T-helper 2 cell treated with Interferon-gamma antibody and Interleukin-4, amounts not matched to agents 5 μg/mL and 100 μg/mL, for 36 hours (primary cell): Measurements from ENCODE around the gene HOXA5.

Experiments
- DNase-seq: peaks from one replicate; pipeline ENCODE4 v3.0.0; 2021; ENCODE audit warnings: low spot score
- H3K27ac Mint-ChIP-seq: one replicate; pipeline ENCODE4 v1.8.0; 2021; ENCODE audit warnings: mild to moderate bottlenecking, mixed read lengths
- H3K27me3 Mint-ChIP-seq: one replicate; pipeline ENCODE4 v1.8.0; 2021; ENCODE audit warnings: low read depth, mixed read lengths
- H3K36me3 Mint-ChIP-seq: one replicate; pipeline ENCODE4 v1.8.0; 2021; ENCODE audit warnings: low read depth, mixed read lengths
- H3K4me1 Mint-ChIP-seq: one replicate; pipeline ENCODE4 v1.8.0; 2021; ENCODE audit warnings: low read depth, mixed read lengths
- H3K4me3 Mint-ChIP-seq: one replicate; pipeline ENCODE4 v1.8.0; 2022; ENCODE audit warnings: mild to moderate bottlenecking, moderate library complexity, mixed read lengths
- H3K9me3 Mint-ChIP-seq: one replicate; pipeline ENCODE4 v1.8.0; 2021; ENCODE audit warnings: mixed read lengths

The HOXA5 gene

DNA sequence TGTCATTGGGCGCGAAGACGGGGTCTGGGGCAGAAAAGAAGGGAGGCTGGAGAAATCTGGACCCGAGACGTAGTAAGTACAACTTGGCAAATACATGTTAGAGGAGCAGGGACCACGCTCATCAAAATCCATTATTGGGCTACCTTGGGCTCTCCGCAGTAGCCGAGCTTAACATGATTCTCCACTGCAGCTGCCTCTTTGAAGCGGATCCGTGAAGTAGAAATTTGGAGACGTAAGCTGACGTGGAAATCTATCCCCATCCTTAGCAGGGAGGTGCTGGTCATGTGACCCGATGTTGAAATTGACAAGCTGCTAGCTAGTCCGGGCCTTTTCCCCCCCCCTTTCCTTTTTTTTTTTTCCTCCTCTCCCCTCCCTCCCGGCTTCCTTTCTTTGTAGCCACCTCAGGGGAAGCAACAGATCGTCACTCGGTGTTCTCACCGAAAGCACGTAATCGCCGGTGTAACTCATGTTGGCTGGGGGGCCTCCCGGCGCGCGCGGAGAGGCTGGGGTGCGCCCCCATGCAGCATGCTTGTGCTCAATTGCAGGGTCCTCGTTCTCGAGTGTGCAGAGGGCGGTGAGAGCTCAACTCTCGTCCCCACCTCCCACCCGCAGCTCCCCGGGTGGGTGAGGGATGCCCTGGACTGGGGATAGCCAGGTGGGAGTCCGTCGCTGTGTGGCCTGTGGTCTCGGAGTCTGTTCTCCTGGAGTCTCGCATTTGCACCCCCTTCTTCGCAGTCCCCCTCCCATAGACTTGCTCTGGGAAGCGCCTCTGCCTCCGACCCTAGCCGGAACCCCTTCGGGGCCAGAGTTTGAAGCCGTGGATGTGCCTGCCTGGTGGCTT is 41.8 kb upstream of the HOXA5 start, which contains the start of gene HOXA11:
HOXA11 (minus strand) TSS at position 220 of the 841 bp plus-strand sequence; CDS start at position 132, 88 bp downstream.
- H3K36me3 Mint-ChIP-seq: peaks cover 9% of the 10 kb centered on the region
- no peak for DNase-seq

DNA sequence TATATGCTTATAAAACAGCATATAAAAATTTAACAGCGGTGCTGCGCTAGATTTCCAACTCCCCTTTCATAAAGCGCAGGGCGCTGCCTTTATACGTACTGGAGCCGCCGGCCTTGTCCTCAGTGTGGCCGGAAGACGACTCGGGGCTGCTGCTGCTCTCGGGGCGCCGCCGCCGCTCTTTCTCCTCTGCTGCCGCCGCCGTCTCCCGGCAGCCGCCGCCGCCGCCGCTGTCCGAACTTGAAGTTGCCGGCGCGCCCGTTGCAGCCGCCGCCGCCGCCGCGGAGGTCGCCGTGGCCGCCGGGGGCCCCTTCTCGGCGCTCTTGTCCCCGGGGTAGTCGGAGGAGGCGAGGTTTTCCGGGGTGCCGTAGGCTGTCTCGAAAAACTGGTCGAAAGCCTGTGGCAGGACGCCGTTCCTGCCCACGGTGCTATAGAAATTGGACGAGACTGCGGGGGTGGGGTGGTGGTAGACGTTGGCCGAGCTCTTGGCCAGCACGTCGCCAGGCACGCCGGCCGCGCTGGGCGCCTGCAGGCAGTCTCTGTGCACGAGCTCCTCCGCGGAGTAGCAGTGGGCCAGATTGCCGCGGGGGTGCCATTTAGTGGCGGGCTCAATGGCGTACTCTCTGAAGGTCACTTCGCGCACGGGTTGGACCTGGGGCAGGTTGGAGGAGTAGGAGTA is 41.0 kb upstream of the HOXA5 start:
- H3K27me3 Mint-ChIP-seq: peaks cover 88% of the 10 kb centered on the region
- H3K27ac Mint-ChIP-seq: peak overlapping the region; percentile 74
- peaks cover 9% of the 10 kb centered on the region for H3K36me3 Mint-ChIP-seq
- peaks cover 3% of the 10 kb centered on the region for H3K9me3 Mint-ChIP-seq
- DNase-seq: no peak
- peaks cover 28% of the 10 kb centered on the region for H3K4me1 Mint-ChIP-seq
- H3K4me3 Mint-ChIP-seq: peak overlapping the region; percentile 55

More for the DNA sequence above, 41.8 kb upstream of the HOXA5 start, which contains the start of gene HOXA11:
- peaks cover 89% of the 10 kb centered on the region for H3K27me3 Mint-ChIP-seq
- peak within 1 kb of the TSS; percentile 69 for H3K4me3 Mint-ChIP-seq
- H3K27ac Mint-ChIP-seq: peak within 1 kb of the TSS; percentile 75
- H3K4me1 Mint-ChIP-seq: peaks cover 24% of the 10 kb centered on the region
- peaks cover 3% of the 10 kb centered on the region for H3K9me3 Mint-ChIP-seq

DNA sequence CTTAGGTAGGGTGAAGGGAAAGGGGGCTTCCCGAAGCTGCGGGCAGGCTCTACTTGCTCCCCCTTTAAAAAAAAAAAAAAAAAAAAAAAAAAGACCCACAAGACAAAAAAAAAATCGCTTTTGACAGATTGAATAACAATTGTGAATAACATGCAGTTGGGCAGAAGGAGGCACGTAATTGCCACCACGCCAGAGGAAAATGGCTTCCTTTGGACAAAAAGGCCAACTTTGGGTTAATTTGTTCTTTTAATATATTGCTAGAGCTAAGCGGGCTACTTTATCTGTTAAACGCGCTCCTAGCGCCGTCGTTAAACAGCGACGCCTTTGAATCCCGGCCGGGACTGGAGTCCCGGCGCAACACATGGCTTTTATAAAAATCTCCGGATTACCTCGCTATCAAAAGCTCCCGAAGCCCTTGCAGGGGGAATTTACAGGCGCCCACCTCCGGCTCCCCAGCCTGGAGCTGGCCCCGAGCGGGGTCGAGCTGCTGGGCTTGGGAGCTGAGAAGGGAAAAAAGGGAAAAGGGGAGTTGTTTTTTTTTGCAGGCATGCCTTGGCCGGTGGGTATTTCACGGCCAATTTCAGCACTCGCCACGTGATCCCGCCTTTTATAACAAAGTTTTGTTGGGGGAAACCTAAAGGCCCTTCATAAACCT is 40.3 kb upstream of the HOXA5 start:
- peak overlapping the region; percentile 63 for H3K27ac Mint-ChIP-seq
- DNase-seq: no peak
- H3K4me1 Mint-ChIP-seq: peaks cover 30% of the 10 kb centered on the region
- H3K4me3 Mint-ChIP-seq: peak overlapping the region; percentile 5
- peaks cover 87% of the 10 kb centered on the region for H3K27me3 Mint-ChIP-seq
- peaks cover 3% of the 10 kb centered on the region for H3K9me3 Mint-ChIP-seq
- peaks cover 9% of the 10 kb centered on the region for H3K36me3 Mint-ChIP-seq

DNA sequence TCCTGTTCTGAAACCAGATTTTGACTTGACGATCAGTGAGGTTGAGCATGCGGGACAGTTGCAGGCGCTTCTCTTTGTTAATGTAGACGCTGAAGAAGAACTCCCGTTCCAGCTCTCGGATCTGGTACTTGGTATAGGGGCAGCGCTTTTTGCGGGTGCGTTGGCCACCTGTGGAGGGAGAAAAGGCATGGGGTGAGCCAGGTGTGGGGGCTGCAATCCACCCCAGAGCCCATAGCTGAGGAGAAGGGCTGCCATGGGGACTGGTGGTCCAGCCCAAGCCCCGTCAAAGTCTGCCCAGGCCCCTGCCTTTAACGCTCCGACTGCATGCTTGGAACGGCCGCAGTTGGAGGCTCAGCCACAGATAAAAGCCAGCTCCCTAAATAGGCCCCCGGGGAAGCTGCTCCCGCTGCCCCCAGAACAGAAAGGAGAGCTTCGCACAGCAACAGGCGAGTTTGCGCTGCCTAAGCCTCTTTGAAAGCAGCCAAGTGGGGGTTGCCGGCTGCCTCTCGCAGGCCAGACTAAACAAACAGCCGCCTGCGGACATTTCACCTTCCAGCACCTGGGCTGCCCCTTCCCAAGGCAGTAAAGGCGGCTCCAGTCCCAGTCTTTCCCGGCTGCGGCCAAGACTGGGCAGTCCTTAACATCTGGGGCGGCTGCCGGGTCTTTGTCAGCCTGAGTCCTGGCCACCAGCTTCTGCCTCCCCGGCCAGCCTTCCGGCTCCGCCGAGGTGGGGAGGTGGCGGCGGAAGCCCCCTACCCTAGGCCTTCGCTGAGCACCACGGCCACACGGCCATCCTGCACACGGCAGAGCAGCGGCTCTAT is 39.6 kb upstream of the HOXA5 start:
- Mint-ChIP-seq H3K4me1 (peaks cover 23% of the 10 kb centered on the region), H3K27ac (no peak overlapping the region), H3K36me3 (peaks cover 3% of the 10 kb centered on the region), H3K9me3 (peaks cover 3% of the 10 kb centered on the region), H3K27me3 (peaks cover 86% of the 10 kb centered on the region), H3K4me3 (no peak overlapping the region)
- no peak for DNase-seq

DNA sequence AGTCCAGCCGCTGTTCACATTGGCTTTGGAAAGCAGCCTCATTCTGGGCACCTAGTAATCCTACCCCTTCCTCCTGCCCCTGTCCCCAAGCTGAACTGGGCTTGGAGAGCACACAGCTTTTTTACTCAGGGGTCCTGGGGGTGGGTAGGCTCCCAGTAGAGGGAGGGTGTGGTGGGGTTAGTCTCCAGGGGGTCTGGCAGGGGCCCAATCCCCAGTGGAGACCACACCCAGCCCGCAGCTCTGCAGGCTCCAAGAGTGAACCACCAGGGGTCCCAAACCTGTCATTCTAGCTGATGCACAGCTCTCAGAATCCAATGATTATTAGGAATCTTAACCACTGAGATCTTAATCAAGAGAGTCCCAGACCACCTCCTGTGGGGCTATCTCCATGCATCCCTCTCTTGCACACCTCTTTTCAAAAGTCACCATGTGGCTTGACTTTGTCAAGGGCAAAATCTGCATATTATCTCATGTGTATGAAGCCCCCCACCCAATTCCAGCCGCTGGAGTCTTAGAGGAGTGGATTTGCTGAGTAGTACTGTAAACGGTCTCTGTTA is 38.9 kb upstream of the HOXA5 start:
- Mint-ChIP-seq H3K27me3 (peaks cover 86% of the 10 kb centered on the region), H3K27ac (no peak overlapping the region), H3K9me3 (peaks cover 3% of the 10 kb centered on the region), H3K4me1 (peaks cover 20% of the 10 kb centered on the region), H3K4me3 (no peak overlapping the region), H3K36me3 (peaks cover 2% of the 10 kb centered on the region)
- no peak for DNase-seq

DNA sequence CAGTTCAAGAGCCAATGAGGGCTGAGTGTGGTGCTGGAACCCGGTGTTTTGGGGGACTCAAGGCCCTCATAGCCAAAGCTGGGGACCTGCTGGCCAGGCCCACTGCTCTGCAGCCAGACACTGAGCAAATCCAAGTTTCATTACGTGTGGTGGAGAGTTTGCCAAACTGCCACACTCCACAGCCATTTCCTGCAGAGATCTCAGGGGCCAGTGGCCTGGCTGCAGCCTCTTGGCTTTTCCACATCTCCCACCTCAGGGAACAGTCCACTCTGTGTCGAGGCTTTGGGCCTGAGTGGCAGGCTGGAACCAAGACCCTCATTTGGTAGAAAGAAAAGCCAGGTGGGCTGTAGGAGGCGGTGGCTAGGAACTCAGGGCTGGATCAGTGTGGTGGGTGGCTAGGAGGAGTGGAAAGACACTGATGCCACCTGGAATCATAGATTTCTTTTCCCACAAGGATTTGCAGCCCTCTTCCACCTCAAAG is 38.4 kb upstream of the HOXA5 start:
- Mint-ChIP-seq H3K4me1 (peaks cover 19% of the 10 kb centered on the region), H3K27ac (no peak overlapping the region), H3K27me3 (peaks cover 81% of the 10 kb centered on the region), H3K9me3 (peaks cover 3% of the 10 kb centered on the region), H3K4me3 (no peak overlapping the region), H3K36me3 (peaks cover 2% of the 10 kb centered on the region)
- no peak for DNase-seq

DNA sequence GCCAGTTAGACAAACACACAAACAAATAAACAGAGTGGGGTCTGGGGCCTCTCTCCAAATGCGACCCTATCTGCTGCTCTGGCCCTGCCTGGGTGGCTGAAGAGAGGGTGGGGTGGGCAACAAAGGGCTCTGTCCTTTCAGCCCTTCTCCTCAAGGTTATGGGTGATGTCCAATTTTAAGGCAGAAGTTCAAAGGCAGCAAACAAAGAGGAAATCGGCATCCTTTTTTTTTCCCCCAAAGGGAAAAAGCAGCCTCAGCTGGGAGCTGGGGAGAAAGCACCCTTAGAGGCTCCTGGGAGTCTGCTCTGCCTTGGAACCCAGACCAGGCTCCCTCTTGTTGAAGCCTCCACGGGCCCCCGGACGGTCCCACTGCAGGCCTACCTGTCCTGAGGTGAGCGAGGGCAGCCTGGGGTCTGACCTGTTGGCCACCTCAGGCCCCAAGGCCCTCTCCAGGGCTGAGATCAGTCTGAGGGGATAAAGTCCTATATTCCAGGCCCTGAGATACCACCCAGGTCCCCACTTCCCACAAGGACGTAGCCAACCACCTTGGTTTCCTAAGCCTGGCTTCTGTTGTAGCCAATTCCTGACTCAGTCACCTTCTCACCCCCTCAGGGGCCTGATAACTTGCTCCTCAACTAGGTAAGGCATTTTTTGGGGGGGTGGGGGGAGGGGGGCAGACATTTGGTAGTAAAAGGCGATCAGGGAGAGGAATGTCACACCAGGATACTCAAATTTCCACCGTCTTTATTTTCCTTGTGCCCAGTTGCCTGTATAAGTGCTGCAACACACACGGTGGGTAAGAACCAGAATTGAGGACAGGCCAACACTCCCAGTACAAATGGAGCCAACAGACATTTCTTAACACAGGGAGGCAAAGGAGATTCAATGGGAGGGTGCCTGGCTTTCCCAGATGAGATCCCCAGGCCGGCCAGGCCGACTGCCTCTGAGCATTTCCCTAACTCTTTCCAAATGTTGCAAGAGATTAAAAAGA is 37.2 kb upstream of the HOXA5 start:
- peaks cover 77% of the 10 kb centered on the region for H3K27me3 Mint-ChIP-seq
- no peak for DNase-seq
- H3K27ac Mint-ChIP-seq: no peak overlapping the region
- peaks cover 16% of the 10 kb centered on the region for H3K4me1 Mint-ChIP-seq
- H3K36me3 Mint-ChIP-seq: peaks cover 2% of the 10 kb centered on the region
- H3K9me3 Mint-ChIP-seq: peaks cover under 1% of the 10 kb centered on the region
- H3K4me3 Mint-ChIP-seq: no peak overlapping the region

DNA sequence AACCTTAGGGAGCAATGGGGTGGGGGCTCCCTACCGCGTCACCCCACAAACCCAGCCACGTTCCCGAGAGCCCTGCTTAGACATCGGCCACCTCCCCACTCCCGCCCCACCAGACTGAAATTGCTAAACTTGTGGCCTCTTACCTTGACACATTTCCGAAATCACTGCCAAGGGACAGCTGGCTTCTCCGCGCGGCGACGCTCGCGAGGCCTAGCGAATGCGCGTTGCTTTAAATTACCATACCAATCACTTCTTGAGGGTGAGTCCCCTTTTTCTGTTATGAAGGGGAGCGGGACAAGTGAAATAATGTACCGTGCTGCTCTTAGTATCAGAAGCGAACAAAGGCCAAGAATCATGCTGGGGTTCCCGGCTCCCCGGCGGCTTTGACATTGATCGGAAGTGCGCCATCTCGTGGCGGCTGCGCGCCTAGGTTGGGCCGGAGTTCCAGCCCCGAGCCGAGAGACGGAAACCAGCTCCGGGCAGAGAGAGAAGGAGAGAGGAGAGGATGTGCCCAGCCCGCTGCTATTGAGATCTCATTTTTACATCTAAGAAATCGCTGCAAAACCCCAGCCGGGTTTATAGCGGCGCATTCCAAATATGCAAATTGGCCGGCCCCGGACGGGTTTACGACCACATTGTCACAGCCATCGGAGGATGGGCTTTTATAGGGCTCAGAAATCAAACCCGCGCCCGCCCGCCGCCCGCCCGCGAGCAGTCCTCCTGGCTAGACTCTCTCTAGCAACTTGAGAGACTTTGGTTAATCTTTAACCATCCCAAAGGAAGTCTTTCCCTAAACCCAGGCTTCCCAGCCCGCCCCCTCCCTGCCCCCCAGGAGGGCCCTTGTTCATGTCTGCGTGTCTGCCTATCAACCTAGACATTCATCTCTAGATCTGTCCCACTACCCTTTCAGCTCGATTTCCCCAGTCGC is 36.3 kb upstream of the HOXA5 start:
- Mint-ChIP-seq H3K36me3 (peaks cover 2% of the 10 kb centered on the region), H3K4me3 (peak overlapping the region; percentile 29), H3K9me3 (no peaks in the 10 kb centered on the region), H3K4me1 (peaks cover 8% of the 10 kb centered on the region), H3K27ac (no peak overlapping the region), H3K27me3 (peaks cover 77% of the 10 kb centered on the region)
- peak; percentile 33 for DNase-seq

DNA sequence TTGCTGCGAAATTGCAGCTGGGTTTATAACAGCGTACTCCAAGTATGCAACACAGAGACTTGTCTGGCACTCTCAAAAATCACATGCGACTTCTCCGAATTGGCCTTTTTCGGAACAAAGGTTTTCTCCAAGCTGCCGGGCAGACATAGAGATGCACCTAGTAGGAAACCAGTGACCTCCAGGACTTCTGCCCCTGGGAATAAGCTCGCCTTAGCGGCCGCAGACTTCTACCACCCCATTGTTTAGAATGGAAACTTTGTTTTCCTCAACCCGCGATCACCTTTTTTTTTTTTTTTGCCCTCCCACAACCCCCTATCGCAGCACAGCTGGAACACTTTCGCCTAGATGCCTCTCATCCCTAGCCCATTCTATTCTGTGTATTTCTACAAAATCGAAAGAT is 35.5 kb upstream of the HOXA5 start:
- Mint-ChIP-seq H3K36me3 (peaks cover 2% of the 10 kb centered on the region), H3K9me3 (no peaks in the 10 kb centered on the region), H3K4me3 (no peak overlapping the region), H3K4me1 (peaks cover 6% of the 10 kb centered on the region), H3K27ac (no peak overlapping the region), H3K27me3 (peaks cover 78% of the 10 kb centered on the region)
- no peak for DNase-seq

DNA sequence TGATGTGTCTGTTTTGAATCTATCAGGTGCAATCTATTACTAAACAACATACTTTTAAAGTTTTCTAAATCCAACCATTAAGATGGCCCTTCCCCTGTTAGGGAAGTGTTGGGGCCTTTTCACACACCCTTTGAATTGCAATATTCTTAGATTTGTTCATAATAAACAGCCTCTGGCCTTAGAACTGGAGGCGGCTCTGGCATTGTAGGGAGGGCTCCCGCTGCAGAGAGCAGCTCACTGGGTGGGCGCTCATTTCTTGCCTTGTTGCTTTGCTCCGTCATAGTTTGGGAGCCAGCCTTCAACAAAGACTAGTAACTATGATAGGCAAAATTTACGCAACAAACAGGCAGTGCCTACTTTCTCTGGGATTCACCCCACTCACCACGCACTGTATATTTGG is 34.9 kb upstream of the HOXA5 start:
- no peak for DNase-seq
- Mint-ChIP-seq H3K9me3 (no peaks in the 10 kb centered on the region), H3K4me3 (no peak overlapping the region), H3K27me3 (peaks cover 72% of the 10 kb centered on the region), H3K36me3 (peaks cover 2% of the 10 kb centered on the region), H3K27ac (no peak overlapping the region), H3K4me1 (peaks cover 6% of the 10 kb centered on the region)

DNA sequence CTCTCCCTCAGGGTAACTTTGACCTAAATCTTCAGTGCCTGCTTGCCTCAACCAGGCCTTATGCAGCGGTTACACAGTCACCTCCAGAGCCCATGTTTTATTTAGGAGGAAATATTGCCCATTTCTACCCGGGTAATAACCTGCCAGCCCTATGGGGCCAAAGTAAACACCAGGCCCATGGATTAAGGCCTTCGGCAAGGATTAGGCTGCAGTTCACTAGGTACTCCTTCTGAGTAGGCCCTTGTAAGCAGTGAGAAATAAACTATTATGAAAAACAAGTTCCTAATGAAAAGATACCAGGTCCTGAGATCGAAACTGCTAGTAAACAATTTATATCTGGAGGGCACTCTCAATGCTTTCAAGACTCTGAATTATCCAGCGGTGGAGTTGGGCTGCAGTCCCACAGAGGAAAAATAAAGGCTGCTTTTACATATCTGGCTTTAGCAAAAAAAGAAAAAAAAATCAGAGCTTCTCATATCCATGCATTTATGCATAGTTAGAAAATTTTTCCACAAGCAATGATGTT is 34.4 kb upstream of the HOXA5 start:
- peaks cover 2% of the 10 kb centered on the region for H3K36me3 Mint-ChIP-seq
- peaks cover 68% of the 10 kb centered on the region for H3K27me3 Mint-ChIP-seq
- peaks cover 6% of the 10 kb centered on the region for H3K4me1 Mint-ChIP-seq
- H3K9me3 Mint-ChIP-seq: no peaks in the 10 kb centered on the region
- no peak for DNase-seq
- H3K27ac Mint-ChIP-seq: no peak overlapping the region
- no peak overlapping the region for H3K4me3 Mint-ChIP-seq
